Neuronal stem cell (in vitro differentiated cells): Measurements from ENCODE around the gene ALPK3.
A peak's percentile ranks its signal among the peaks of the same experiment; 100 is the strongest.

Experiments used
- DNase-seq: peaks from one replicate; pipeline ENCODE4 v3.0.0-alpha.2; 2013; ENCODE audit warnings: low spot score
- H2AFZ ChIP-seq: one replicate; pipeline ENCODE4 v1.6.1; 2013; ENCODE audit warnings: mild to moderate bottlenecking, low read length, inconsistent platforms
- H2AK5ac ChIP-seq: 2 replicates; pipeline ENCODE4 v1.6.1; 2013; ENCODE audit warnings: low read depth, mild to moderate bottlenecking, inconsistent platforms, low read length, moderate library complexity, mixed read lengths
- H2BK120ac ChIP-seq: 2 replicates; pipeline ENCODE4 v1.6.1; 2013; ENCODE audit warnings: low read depth, mild to moderate bottlenecking, inconsistent platforms, low read length, moderate library complexity, mixed read lengths
- H2BK12ac ChIP-seq: one replicate; pipeline ENCODE4 v1.6.1; 2013; ENCODE audit warnings: low read length, inconsistent platforms
- H2BK15ac ChIP-seq: 2 replicates; pipeline ENCODE4 v1.6.1; 2013; ENCODE audit warnings: mild to moderate bottlenecking, low read length, inconsistent platforms, mixed read lengths
- H2BK5ac ChIP-seq: one replicate; pipeline ENCODE4 v1.6.1; 2013; ENCODE audit warnings: inconsistent platforms, mild to moderate bottlenecking, low read length, moderate library complexity
- H3K14ac ChIP-seq: one replicate; pipeline ENCODE4 v1.6.1; 2013; ENCODE audit warnings: low read length, inconsistent platforms
- H3K18ac ChIP-seq: 2 replicates; pipeline ENCODE4 v1.6.1; 2013; ENCODE audit warnings: low read length, inconsistent platforms
- H3K23ac ChIP-seq: 2 replicates; pipeline ENCODE4 v1.6.1; 2013; ENCODE audit warnings: low read depth, mild to moderate bottlenecking, mixed read lengths, low read length, inconsistent platforms; ENCODE audit not compliant: poor library complexity
- H3K27ac ChIP-seq: replicated peaks from 3 replicates; pipeline ENCODE4 v1.5.1; 2013; ENCODE audit warnings: low read length, inconsistent platforms
- H3K27me3 ChIP-seq, 3 experiments: 2 replicates each; pipeline ENCODE4 v1.6.1; 2013; ENCODE audit warnings: low read length in 3 of 3, mild to moderate bottlenecking in 2 of 3, inconsistent platforms in 1 of 3, low read depth in 1 of 3, mixed read lengths in 1 of 3, moderate library complexity in 1 of 3; ENCODE audit not compliant: control insufficient read depth in 3 of 3, insufficient read depth in 3 of 3
- H3K36me3 ChIP-seq, 2 donors: replicated peaks in 1 of 2; 2 replicates each; pipeline ENCODE4 v1.6.1; 2013; ENCODE audit warnings: low read length in 2 of 2; ENCODE audit not compliant: control insufficient read depth in 2 of 2, insufficient read depth in 2 of 2
- H3K4ac ChIP-seq: 2 replicates; pipeline ENCODE4 v1.6.1; 2013; ENCODE audit warnings: inconsistent platforms, mild to moderate bottlenecking, low read length, moderate library complexity
- H3K4me1 ChIP-seq, 2 donors: 1 replicate in 1 of 2; 2 replicates in 1 of 2; pipeline ENCODE4 v1.6.1; 2013; ENCODE audit warnings: low read length in 2 of 2, low read depth in 1 of 2; ENCODE audit not compliant: control insufficient read depth in 2 of 2, insufficient read depth in 1 of 2
- H3K4me2 ChIP-seq: one replicate; pipeline ENCODE4 v1.6.1; 2013; ENCODE audit warnings: mild to moderate bottlenecking, low read length, inconsistent platforms; ENCODE audit not compliant: insufficient read depth, poor library complexity, severe bottlenecking
- H3K4me3 ChIP-seq, 2 donors: 2 replicates each; pipeline ENCODE4 v1.5.1; 2013; ENCODE audit warnings: low read length in 2 of 2, mild to moderate bottlenecking in 2 of 2, inconsistent platforms in 1 of 2, moderate library complexity in 1 of 2
- H3K79me1 ChIP-seq: one replicate; pipeline ENCODE4 v1.6.1; 2013; ENCODE audit warnings: low read depth, mild to moderate bottlenecking, inconsistent platforms, low read length, moderate library complexity
- H3K9ac ChIP-seq: one replicate; pipeline ENCODE4 v1.6.1; 2013; ENCODE audit warnings: mild to moderate bottlenecking, low read depth, low read length, inconsistent platforms; ENCODE audit not compliant: poor library complexity
- H3K9me3 ChIP-seq, 2 donors: replicated peaks in 1 of 2; 2 replicates each; pipeline versions ENCODE3 to v1.6.1; 2013; ENCODE audit warnings: low read length in 2 of 2, mild to moderate bottlenecking in 2 of 2, inconsistent platforms in 1 of 2, low read depth in 1 of 2, mixed read lengths in 1 of 2, moderate library complexity in 1 of 2; ENCODE audit not compliant: control insufficient read depth in 2 of 2, insufficient read depth in 1 of 2
- H4K8ac ChIP-seq: one replicate; pipeline ENCODE4 v1.6.1; 2013; ENCODE audit warnings: low read depth, mild to moderate bottlenecking, inconsistent platforms, low read length, moderate library complexity
- H4K91ac ChIP-seq: one replicate; pipeline ENCODE4 v1.6.1; 2013; ENCODE audit warnings: low read length, low read depth, mild to moderate bottlenecking, inconsistent platforms; ENCODE audit not compliant: poor library complexity
- WGBS, 2 donors: extraction: QIAGEN DNeasy Blood & Tissue Kit; methylation state at CpG; one replicate each; pipeline ENCODE4 v1.1.7; 2013; ENCODE audit warnings: missing lambda C conversion rate in 2 of 2, mixed read lengths in 1 of 2; ENCODE audit not compliant: insufficient read length in 2 of 2, insufficient replicate concordance in 1 of 2; ENCODE audit errors: extremely low coverage in 2 of 2; 5-methylcytosine and 5-hydroxymethylcytosine counted together

The ALPK3 gene

GRCh38 chr15:84865074-84865569 is 48.0 kb downstream of the ALPK3 start:
- Histone ChIP-seq H2BK120ac (no peak overlapping the region), H4K8ac (no peak overlapping the region), H3K4me2 (no peak overlapping the region), H3K27me3 (peaks cover 0 to 5% (median 0%) of the 10 kb centered on the region in 3 experiments), H3K79me1 (no peaks in the 10 kb centered on the region), H3K9ac (no peak overlapping the region), H2AK5ac (no peak overlapping the region), H3K9me3 (no peaks in the 10 kb centered on the region), H2AFZ (no peak overlapping the region), H3K4ac (no peak overlapping the region), H3K36me3 (peaks cover 0 to 2% of the 10 kb centered on the region in 2 donors), H3K23ac (no peak overlapping the region), H3K4me3 (no peak overlapping the region), H3K4me1 (peaks cover 0 to 5% of the 10 kb centered on the region in 2 donors), H2BK5ac (no peak overlapping the region), H3K27ac (no peak overlapping the region), H3K18ac (no peak overlapping the region), H3K14ac (no peak overlapping the region), H2BK15ac (no peak overlapping the region), H2BK12ac (no peak overlapping the region), H4K91ac (no peak overlapping the region)
- DNase-seq: no peak
- no CpG with 5 or more reads among the region's 5 CpGs for WGBS, 2 donors

GRCh38 chr15:84868037-84868880 is 51.1 kb downstream of the ALPK3 start:
- no peaks in the 10 kb centered on the region for H3K9me3 ChIP-seq
- no CpG with 5 or more reads among the region's 12 CpGs for WGBS, 2 donors

GRCh38 chr15:84869510-84869909 is 52.4 kb downstream of the ALPK3 start:
- WGBS, 2 donors: no CpG with 5 or more reads among the region's 3 CpGs
- H2BK15ac ChIP-seq: no peak overlapping the region

More at GRCh38 chr15:84868037-84868880, 51.1 kb downstream of the ALPK3 start:
- Histone ChIP-seq H4K91ac (no peak overlapping the region), H3K9ac (no peak overlapping the region), H2BK15ac (no peak overlapping the region), H3K14ac (no peak overlapping the region), H3K18ac (no peak overlapping the region), H2BK12ac (no peak overlapping the region), H3K23ac (peak overlapping the region; percentile 31), H2BK5ac (no peak overlapping the region), H3K4me1 (peaks cover 0 to 5% of the 10 kb centered on the region in 2 donors), H3K4ac (no peak overlapping the region), H3K36me3 (no peaks in the 10 kb centered on the region), H3K27ac (no peak overlapping the region), H2BK120ac (no peak overlapping the region), H2AFZ (no peak overlapping the region), H3K4me2 (no peak overlapping the region), H3K27me3 (peaks cover 0 to 5% (median 0%) of the 10 kb centered on the region in 3 experiments), H2AK5ac (no peak overlapping the region), H3K79me1 (no peaks in the 10 kb centered on the region), H4K8ac (no peak overlapping the region), H3K4me3 (no peak overlapping the region)
- no peak for DNase-seq

GRCh38 chr15:84871428-84871985 is 54.4 kb downstream of the ALPK3 start:
- no peak overlapping the region for H3K4me2 ChIP-seq
- no peak for DNase-seq
- H3K4ac ChIP-seq: no peak overlapping the region
- no peaks in the 10 kb centered on the region for H3K36me3 ChIP-seq
- no peak overlapping the region for H2AK5ac ChIP-seq
- WGBS, 2 donors: no CpG with 5 or more reads among the region's 9 CpGs
- H3K18ac ChIP-seq: no peak overlapping the region
- no peak overlapping the region for H2BK12ac ChIP-seq
- no peak overlapping the region for H4K8ac ChIP-seq
- H4K91ac ChIP-seq: no peak overlapping the region
- no peak overlapping the region for H2BK5ac ChIP-seq
- no peak overlapping the region for H3K23ac ChIP-seq
- H3K79me1 ChIP-seq: no peaks in the 10 kb centered on the region
- H3K27me3 ChIP-seq: peaks cover 0 to 5% (median 0%) of the 10 kb centered on the region in 3 experiments
- no peak overlapping the region for H3K9ac ChIP-seq
- no peak overlapping the region for H2BK15ac ChIP-seq
- H3K4me1 ChIP-seq: peaks cover 0 to 3% of the 10 kb centered on the region in 2 donors
- H2BK120ac ChIP-seq: no peak overlapping the region
- no peaks in the 10 kb centered on the region for H3K9me3 ChIP-seq
- H3K27ac ChIP-seq: no peak overlapping the region
- no peak overlapping the region for H3K14ac ChIP-seq
- H2AFZ ChIP-seq: no peak overlapping the region
- no peak overlapping the region for H3K4me3 ChIP-seq

More at GRCh38 chr15:84869510-84869909, 52.4 kb downstream of the ALPK3 start:
- Histone ChIP-seq H3K79me1 (no peaks in the 10 kb centered on the region), H3K9ac (no peak overlapping the region), H2BK5ac (no peak overlapping the region), H3K27ac (no peak overlapping the region), H3K27me3 (peaks cover 0 to 5% (median 0%) of the 10 kb centered on the region in 3 experiments), H3K18ac (no peak overlapping the region), H2AFZ (no peak overlapping the region), H3K4me1 (no peaks in the 10 kb centered on the region), H3K4me3 (no peak overlapping the region), H2BK120ac (no peak overlapping the region), H2BK12ac (no peak overlapping the region), H4K91ac (no peak overlapping the region), H3K23ac (no peak overlapping the region), H3K36me3 (no peaks in the 10 kb centered on the region), H4K8ac (no peak overlapping the region), H3K4me2 (no peak overlapping the region), H3K14ac (no peak overlapping the region), H3K9me3 (no peaks in the 10 kb centered on the region), H3K4ac (no peak overlapping the region), H2AK5ac (no peak overlapping the region)
- no peak for DNase-seq
